Colonic mucosa (tissue), 4 donors: ENCODE data around the gene FGF14. TPM values are rescaled to one million over a fixed set of nuclear protein-coding genes. Genes with fewer than 3 reads are reported as not detected.
"Not testable (repeated sequence)": the region's sequence is repeated elsewhere in the genome, so short reads cannot be mapped to it uniquely, and the experiment has no call there.

Source experiments
- DNase-seq: peaks from one replicate; pipeline ENCODE4 v3.0.0-alpha.2; 2020
- H3K27ac ChIP-seq: fragments of 200-600 bp; one replicate; pipeline ENCODE4 v1.8.0; 2021
- H3K27me3 ChIP-seq: fragments of 200-600 bp; one replicate; pipeline ENCODE4 v1.8.0; 2021
- H3K36me3 ChIP-seq: fragments of 200-600 bp; one replicate; pipeline ENCODE4 v1.8.0; 2021
- H3K4me1 ChIP-seq: fragments of 200-600 bp; one replicate; pipeline ENCODE4 v1.8.0; 2021; ENCODE audit warnings: mild to moderate bottlenecking
- H3K4me3 ChIP-seq: fragments of 200-600 bp; one replicate; pipeline ENCODE4 v1.8.0; 2021
- H3K9ac ChIP-seq, 2 donors: one replicate each; pipeline ENCODE4 v1.7.0; 2013; ENCODE audit warnings: control low read depth in 2 of 2, low read depth in 2 of 2, low read length in 2 of 2
- H3K9me3 ChIP-seq: fragments of 200-600 bp; one replicate; pipeline ENCODE4 v1.8.0; 2021
- CTCF ChIP-seq: fragments of 200-600 bp; IDR thresholded peaks from one replicate; pipeline ENCODE4 v1.8.0; 2022; ENCODE audit warnings: antibody characterized with exemption, mild to moderate bottlenecking
- intact Hi-C: fragments of 100-400 bp; cut with DNase I; formaldehyde crosslinking; loops from one replicate; pipeline ENCODE4 v1.14.1; 2022
- total RNA-seq, 2 donors: library from RNA; stranded (reverse); fragmentation: NEBNext Ultra II Directional in 1 of 2; extraction: Animal tissue kit (Norgen Biotek cat#: 25700) in 1 of 2; gene quantifications; one replicate each; pipeline ENCODE4 v1.2.1, GENCODE V29; 2021
- donor health status: healthy.
- donor health status: DM: no; HTN: no; CAD: no.
- donor health status: DM: no; HTN: no; CAD: no.

Gene FGF14
- total RNA-seq, 2 donors from 2014 or later = 0.62 to 0.85 TPM

- no peaks in the 10 kb centered on the region for H3K4me1 ChIP-seq
- H3K27me3 ChIP-seq = no peaks in the 10 kb centered on the region
- DNase-seq = no peak
- H3K9me3 ChIP-seq = no peaks in the 10 kb centered on the region
- intact Hi-C loops = no loop called here
- no peaks in the 10 kb centered on the region for H3K36me3 ChIP-seq
- no peak overlapping the region for H3K27ac ChIP-seq
- H3K9ac ChIP-seq = no peak overlapping the region
- no peak overlapping the region for H3K4me3 ChIP-seq
- no peak for TF ChIP-seq CTCF
Measured at GRCh38 chr13:102090532-102090931, 311.3 kb downstream of the FGF14 start.

GRCh38 chr13:102089722-102090121 lies 312.1 kb downstream of the FGF14 start:
- H3K4me3 ChIP-seq = no peak overlapping the region
- no peaks in the 10 kb centered on the region for H3K9me3 ChIP-seq
- H3K27ac ChIP-seq = no peak overlapping the region

DNA sequence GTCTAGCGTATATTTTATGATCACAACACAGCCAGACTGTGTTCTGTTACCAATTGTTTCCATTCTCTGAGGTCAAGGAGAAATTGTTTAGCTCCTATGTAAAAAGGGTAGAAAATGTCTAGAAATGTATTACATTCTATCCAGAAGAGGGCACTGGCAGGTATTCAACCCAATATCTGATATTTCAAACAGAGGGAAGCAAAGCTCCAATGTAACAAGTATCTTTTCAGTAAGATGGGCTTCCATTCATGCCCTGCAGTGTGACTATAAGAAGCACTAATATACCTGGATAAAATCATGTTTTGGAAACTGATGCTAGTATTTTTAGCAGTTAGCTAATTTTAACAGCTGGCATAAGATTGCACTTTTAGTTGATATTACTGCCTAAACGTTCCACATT lies 312.7 kb downstream of the FGF14 start:
- Histone ChIP-seq H3K27me3 (no peaks in the 10 kb centered on the region), H3K4me3 (no peak overlapping the region), H3K9me3 (no peaks in the 10 kb centered on the region), H3K9ac (no peak overlapping the region), H3K36me3 (no peaks in the 10 kb centered on the region), H3K4me1 (no peaks in the 10 kb centered on the region), H3K27ac (no peak overlapping the region)
- intact Hi-C loops = no loop called here
- no peak for TF ChIP-seq CTCF
- no peak for DNase-seq

More at GRCh38 chr13:102089722-102090121, 312.1 kb downstream of the FGF14 start:
- H3K36me3 ChIP-seq = no peaks in the 10 kb centered on the region
- no peaks in the 10 kb centered on the region for H3K4me1 ChIP-seq
- no peaks in the 10 kb centered on the region for H3K27me3 ChIP-seq
- TF ChIP-seq CTCF = no peak
- H3K9ac ChIP-seq = no peak overlapping the region
- intact Hi-C loops = no loop called here
- no peak for DNase-seq

DNA sequence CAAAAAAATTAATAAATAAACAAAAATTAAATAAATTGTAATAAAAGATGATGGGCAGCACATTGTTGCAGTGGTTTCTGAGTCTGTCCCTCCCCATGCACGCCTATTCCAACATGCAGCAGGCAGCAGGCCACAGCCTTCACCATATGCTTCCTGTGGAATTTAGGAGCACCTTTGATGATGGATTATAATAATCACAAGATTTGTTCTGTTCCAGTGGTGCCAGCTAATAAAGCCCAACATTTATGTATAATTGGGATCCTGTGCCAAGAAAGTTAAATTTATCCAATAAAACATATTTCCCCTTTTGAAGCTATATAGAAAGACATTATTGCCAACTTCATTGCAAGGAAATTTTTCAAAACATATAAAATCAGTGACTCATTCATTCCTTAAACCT lies 328.6 kb downstream of the FGF14 start:
- no peak for TF ChIP-seq CTCF
- Histone ChIP-seq H3K4me3 (no peak overlapping the region), H3K9me3 (no peaks in the 10 kb centered on the region), H3K4me1 (no peaks in the 10 kb centered on the region), H3K27me3 (no peaks in the 10 kb centered on the region), H3K9ac (no peak overlapping the region), H3K27ac (no peak overlapping the region), H3K36me3 (no peaks in the 10 kb centered on the region)
- DNase-seq = no peak
- intact Hi-C loops = no loop called here

GRCh38 chr13:102071711-102072110 lies 330.1 kb downstream of the FGF14 start:
- Histone ChIP-seq H3K27me3 (no peaks in the 10 kb centered on the region), H3K36me3 (no peaks in the 10 kb centered on the region), H3K27ac (no peak overlapping the region), H3K4me1 (no peaks in the 10 kb centered on the region), H3K4me3 (no peak overlapping the region), H3K9me3 (no peaks in the 10 kb centered on the region), H3K9ac (no peak overlapping the region)
- DNase-seq = no peak
- TF ChIP-seq CTCF = no peak
- intact Hi-C loops = no loop called here

DNA sequence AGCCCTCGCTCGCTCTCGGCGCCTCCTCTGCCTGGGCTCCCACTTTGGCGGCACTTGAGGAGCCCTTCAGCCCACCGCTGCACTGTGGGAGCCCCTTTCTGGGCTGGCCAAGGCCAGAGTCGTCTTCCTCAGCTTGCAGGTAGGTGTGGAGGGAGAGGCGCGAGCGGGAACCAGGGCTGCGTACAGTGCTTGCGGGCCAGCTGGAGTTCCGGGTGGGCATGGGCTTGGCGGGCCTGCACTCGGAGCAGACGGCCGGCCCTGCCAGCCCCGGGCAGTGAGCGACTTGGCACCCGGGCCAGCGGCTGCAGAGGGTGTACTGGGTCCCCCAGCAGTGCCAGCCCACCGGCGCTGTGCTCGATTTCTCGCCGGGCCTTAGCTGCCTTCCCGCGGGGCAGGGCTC lies 333.5 kb downstream of the FGF14 start:
- intact Hi-C loops, H3K9ac ChIP-seq, H3K9me3 ChIP-seq, H3K27ac ChIP-seq, H3K36me3 ChIP-seq, DNase-seq, H3K4me1 ChIP-seq, H3K4me3 ChIP-seq, H3K27me3 ChIP-seq: not testable (repeated sequence)
